ENCODE measurements around the gene SPG11. TPM values are rescaled to one million over a fixed set of nuclear protein-coding genes. Genes with fewer than 3 reads are reported as not detected.

The SPG11 gene
- total and polyA plus RNA-seq, 2 of the 13 experiments (the other 11 are each of a cell fraction or from before 2014, with no cell fraction given) = 31.5 to 40.7 TPM

DNA sequence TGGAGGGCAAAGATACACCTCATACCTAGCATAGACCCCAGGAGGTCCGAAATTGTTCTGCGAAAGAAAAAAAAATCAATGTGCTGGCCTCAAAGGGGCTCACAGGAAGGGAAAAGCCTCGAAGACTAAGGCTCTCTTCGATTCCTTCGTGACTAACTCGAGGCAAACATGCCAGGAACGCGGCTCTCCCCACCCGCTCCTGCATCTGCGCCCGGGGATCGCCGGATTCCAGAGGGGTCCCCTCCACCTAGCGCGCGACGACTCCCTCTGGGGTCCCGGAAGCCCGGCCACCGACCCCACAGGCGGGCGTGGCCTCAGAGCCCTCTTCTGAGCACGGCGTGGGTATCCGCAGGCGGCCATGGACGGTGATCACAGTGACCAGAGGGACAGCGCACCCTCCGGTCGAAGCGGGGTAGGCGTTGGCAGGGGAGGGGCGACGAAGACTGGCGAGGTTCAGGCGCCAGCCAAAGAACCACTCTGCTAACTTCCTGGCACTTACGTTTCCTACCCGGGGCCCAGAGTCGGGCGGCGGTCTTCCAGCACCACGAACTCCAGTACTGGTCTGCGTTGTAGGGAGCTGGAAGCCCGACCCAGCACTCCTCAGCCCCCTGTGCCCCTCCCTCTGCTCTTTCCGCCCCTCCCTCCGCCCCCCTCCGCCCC, 127.0 kb downstream of the SPG11 start (continued):
- TF ChIP-seq, protein P1, sequence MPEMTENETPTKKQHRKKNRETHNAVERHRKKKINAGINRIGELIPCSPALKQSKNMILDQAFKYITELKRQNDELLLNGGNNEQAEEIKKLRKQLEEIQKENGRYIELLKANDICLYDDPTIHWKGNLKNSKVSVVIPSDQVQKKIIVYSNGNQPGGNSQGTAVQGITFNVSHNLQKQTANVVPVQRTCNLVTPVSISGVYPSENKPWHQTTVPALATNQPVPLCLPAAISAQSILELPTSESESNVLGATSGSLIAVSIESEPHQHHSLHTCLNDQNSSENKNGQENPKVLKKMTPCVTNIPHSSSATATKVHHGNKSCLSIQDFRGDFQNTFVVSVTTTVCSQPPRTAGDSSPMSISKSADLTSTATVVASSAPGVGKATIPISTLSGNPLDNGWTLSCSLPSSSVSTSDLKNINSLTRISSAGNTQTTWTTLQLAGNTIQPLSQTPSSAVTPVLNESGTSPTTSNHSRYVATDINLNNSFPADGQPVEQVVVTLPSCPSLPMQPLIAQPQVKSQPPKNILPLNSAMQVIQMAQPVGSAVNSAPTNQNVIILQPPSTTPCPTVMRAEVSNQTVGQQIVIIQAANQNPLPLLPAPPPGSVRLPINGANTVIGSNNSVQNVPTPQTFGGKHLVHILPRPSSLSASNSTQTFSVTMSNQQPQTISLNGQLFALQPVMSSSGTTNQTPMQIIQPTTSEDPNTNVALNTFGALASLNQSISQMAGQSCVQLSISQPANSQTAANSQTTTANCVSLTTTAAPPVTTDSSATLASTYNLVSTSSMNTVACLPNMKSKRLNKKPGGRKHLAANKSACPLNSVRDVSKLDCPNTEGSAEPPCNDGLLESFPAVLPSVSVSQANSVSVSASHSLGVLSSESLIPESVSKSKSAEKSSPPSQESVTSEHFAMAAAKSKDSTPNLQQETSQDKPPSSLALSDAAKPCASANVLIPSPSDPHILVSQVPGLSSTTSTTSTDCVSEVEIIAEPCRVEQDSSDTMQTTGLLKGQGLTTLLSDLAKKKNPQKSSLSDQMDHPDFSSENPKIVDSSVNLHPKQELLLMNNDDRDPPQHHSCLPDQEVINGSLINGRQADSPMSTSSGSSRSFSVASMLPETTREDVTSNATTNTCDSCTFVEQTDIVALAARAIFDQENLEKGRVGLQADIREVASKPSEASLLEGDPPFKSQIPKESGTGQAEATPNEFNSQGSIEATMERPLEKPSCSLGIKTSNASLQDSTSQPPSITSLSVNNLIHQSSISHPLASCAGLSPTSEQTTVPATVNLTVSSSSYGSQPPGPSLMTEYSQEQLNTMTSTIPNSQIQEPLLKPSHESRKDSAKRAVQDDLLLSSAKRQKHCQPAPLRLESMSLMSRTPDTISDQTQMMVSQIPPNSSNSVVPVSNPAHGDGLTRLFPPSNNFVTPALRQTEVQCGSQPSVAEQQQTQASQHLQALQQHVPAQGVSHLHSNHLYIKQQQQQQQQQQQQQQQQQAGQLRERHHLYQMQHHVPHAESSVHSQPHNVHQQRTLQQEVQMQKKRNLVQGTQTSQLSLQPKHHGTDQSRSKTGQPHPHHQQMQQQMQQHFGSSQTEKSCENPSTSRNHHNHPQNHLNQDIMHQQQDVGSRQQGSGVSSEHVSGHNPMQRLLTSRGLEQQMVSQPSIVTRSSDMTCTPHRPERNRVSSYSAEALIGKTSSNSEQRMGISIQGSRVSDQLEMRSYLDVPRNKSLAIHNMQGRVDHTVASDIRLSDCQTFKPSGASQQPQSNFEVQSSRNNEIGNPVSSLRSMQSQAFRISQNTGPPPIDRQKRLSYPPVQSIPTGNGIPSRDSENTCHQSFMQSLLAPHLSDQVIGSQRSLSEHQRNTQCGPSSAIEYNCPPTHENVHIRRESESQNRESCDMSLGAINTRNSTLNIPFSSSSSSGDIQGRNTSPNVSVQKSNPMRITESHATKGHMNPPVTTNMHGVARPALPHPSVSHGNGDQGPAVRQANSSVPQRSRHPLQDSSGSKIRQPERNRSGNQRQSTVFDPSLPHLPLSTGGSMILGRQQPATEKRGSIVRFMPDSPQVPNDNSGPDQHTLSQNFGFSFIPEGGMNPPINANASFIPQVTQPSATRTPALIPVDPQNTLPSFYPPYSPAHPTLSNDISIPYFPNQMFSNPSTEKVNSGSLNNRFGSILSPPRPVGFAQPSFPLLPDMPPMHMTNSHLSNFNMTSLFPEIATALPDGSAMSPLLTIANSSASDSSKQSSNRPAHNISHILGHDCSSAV (CRISPR knock-in tag; IDR thresholded peaks at IDR 0.05; ENCODE audit: borderline replicate concordance) = no peak
- TF ChIP-seq ZNF879 (CRISPR knock-in tag; IDR thresholded peaks at IDR 0.05) (no peak), ZFP36 (IDR thresholded peaks at IDR 0.05; ENCODE audit: borderline replicate concordance, low read depth, low read length, partially characterized antibody) (no peak), TBL1XR1 (IDR thresholded peaks at IDR 0.05; ENCODE audit: borderline replicate concordance, low read length, partially characterized antibody) (no peak), CHCHD3 (CRISPR knock-in tag; IDR thresholded peaks at IDR 0.05) (no peak), ZNF557 (CRISPR knock-in tag; IDR thresholded peaks at IDR 0.05) (no peak), ZNF644 (CRISPR knock-in tag; IDR thresholded peaks at IDR 0.05; ENCODE audit: low read depth) (no peak), MYNN (CRISPR knock-in tag; IDR thresholded peaks at IDR 0.05; ENCODE audit: low read depth) (no peak), JUND (CRISPR knock-in tag; IDR thresholded peaks at IDR 0.05) (no peak), SMAD9 (CRISPR knock-in tag; IDR thresholded peaks at IDR 0.05) (no peak), MIER2 (CRISPR knock-in tag; IDR thresholded peaks at IDR 0.05) (no peak), ZNF329 (CRISPR knock-in tag; IDR thresholded peaks at IDR 0.05; ENCODE audit: low read depth) (no peak), TMF1 (CRISPR knock-in tag; IDR thresholded peaks at IDR 0.05; ENCODE audit: low read depth) (no peak), MED1 (CRISPR knock-in tag; IDR thresholded peaks at IDR 0.05) (peak; percentile 30), ZNF781 (CRISPR knock-in tag; IDR thresholded peaks at IDR 0.05; ENCODE audit: borderline replicate concordance, not compliant biosample characterization) (peak; percentile 59)
- TF ChIP-seq, protein P2, sequence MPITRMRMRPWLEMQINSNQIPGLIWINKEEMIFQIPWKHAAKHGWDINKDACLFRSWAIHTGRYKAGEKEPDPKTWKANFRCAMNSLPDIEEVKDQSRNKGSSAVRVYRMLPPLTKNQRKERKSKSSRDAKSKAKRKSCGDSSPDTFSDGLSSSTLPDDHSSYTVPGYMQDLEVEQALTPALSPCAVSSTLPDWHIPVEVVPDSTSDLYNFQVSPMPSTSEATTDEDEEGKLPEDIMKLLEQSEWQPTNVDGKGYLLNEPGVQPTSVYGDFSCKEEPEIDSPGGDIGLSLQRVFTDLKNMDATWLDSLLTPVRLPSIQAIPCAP (CRISPR knock-in tag; IDR thresholded peaks at IDR 0.05; ENCODE audit: low read depth) = no peak
- TF ChIP-seq, protein P3, sequence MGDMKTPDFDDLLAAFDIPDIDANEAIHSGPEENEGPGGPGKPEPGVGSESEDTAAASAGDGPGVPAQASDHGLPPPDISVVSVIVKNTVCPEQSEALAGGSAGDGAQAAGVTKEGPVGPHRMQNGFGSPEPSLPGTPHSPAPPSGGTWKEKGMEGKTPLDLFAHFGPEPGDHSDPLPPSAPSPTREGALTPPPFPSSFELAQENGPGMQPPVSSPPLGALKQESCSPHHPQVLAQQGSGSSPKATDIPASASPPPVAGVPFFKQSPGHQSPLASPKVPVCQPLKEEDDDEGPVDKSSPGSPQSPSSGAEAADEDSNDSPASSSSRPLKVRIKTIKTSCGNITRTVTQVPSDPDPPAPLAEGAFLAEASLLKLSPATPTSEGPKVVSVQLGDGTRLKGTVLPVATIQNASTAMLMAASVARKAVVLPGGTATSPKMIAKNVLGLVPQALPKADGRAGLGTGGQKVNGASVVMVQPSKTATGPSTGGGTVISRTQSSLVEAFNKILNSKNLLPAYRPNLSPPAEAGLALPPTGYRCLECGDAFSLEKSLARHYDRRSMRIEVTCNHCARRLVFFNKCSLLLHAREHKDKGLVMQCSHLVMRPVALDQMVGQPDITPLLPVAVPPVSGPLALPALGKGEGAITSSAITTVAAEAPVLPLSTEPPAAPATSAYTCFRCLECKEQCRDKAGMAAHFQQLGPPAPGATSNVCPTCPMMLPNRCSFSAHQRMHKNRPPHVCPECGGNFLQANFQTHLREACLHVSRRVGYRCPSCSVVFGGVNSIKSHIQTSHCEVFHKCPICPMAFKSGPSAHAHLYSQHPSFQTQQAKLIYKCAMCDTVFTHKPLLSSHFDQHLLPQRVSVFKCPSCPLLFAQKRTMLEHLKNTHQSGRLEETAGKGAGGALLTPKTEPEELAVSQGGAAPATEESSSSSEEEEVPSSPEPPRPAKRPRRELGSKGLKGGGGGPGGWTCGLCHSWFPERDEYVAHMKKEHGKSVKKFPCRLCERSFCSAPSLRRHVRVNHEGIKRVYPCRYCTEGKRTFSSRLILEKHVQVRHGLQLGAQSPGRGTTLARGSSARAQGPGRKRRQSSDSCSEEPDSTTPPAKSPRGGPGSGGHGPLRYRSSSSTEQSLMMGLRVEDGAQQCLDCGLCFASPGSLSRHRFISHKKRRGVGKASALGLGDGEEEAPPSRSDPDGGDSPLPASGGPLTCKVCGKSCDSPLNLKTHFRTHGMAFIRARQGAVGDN (CRISPR knock-in tag; IDR thresholded peaks at IDR 0.05) = peak; percentile 89
